HG03060 (cell line): Measurements from ENCODE around the gene SUPT4H1.
"Not testable (repeated sequence)": the region's sequence is repeated elsewhere in the genome, so short reads cannot be mapped to it uniquely, and the experiment has no call there.

ENCODE experiments used
- ATAC-seq: cut with Tn5 transposase; IDR thresholded peaks from one replicate; pipeline ENCODE4 v1.9.1; 2021; ENCODE audit warnings: low read depth, moderate number of reproducible peaks; ENCODE audit not compliant: unreplicated experiment

The SUPT4H1 gene

DNA sequence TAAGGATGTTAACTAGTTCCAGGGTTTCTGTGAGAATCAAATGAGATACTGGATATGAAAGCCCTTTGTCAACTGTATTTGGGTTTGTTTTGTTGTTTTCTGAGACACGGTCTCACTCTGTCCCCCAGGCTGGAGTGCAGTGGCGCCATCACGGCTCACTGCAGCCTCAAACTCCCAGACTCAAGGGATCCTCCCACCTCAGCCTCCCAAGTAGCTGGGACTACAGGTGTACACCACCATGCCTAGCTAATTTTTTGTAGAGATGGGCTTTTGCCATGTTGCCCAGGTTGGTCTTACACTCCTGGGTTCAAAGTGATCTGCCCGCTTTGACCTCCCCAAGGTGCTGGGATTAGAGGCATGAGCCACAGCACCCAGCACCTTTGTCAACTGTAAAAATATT lies 8.9 kb downstream of the SUPT4H1 start:
- ATAC-seq, result no peak

DNA sequence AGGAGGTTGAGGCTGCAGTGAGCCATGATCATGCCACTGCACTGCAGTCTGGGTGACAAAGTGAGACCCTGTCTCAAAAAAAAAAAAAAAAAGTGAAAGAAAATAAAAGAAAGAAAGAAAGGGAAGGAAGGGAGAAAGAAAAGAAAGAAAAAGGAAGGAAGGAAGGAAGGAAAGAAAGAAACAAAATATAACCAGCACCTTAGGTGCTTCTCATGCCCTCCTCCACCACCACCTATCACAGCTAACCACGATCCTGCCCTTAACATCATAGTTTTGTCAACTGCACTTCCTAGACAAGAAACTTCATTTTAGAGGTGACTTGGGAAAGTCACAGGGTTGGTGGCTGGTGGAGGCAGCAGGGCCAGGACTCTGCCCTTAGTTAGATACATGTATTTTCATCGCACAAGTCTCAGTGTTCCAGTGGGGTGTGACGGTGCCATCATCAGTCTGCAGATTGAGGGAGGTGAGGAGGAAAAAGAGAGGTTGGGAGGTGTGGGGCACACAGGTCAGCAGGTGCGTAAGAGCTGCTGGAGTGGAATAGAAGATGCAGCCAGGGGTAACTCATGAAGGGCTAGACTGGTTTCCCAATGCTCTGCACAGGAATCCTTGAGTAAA lies 10.0 kb downstream of the SUPT4H1 start:
- ATAC-seq, result no peak

DNA sequence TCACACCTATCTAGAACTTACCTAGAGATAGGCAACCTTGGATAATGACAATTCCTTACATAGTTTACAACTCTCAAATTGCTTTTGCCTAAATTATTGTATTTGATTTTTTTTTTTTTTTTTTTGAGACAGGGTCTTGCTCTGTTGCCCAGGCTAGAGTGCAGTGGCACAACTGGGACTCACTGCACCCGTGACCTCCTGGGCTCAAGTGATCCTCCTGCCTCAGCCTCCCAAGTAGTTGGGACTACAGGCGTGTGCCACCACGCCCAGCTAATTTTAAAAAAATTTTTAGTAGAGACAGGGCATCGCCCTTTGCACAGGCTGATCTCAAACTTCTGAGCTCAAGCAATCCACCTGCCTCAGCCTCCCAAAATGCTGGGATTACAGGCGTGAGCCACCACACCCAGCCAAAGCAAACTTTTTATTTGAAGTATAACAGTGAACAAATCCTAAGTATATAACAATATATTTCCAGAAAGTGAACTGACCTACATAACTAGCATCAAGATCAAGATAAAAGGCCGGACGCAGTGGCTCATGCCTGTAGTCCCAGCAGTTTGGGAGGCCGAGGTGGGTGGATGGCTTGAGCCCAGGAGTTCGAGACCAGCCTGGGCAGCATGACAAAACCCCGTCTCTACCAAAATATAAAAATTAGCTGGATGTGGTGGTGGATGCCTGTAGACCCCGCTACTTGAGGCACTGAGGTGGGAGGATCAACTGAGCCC lies 10.7 kb downstream of the SUPT4H1 start:
- ATAC-seq, result not testable (repeated sequence)

DNA sequence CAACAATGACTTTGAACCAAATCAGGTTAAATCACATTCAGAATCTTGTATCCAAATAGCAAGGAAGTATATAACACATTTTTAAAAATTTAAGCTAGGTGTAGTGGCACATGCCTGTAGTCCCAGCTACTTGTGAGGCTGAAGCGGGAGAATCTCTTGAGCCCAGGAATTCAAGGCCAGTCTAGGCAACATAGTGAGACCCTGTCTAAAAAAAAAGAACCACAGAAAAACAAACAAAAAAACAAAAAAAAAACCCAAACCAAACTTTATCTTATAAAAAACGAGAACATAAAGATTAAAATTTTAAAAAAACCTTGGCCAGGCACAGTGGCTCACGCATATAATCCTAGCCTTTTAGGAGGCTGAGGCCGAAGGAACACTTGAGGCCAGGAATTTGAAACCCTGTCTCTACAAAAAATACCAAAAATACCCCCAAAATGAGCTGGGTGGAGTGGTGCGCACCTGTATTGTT lies 11.6 kb downstream of the SUPT4H1 start:
- ATAC-seq, result no peak

- no peak for ATAC-seq
Observed at GRCh38 chr17:58339755-58340404, 12.1 kb downstream of the SUPT4H1 start.

- ATAC-seq, result no peak
Observed at GRCh38 chr17:58338841-58339754, 12.9 kb downstream of the SUPT4H1 start.

GRCh38 chr17:58338454-58338840 lies 13.6 kb downstream of the SUPT4H1 start:
- ATAC-seq, result no peak

- ATAC-seq, result peak; percentile 46
Observed at GRCh38 chr17:58337600-58338453, 14.2 kb downstream of the SUPT4H1 start.

GRCh38 chr17:58337210-58337599 lies 14.8 kb downstream of the SUPT4H1 start:
- ATAC-seq, result no peak

GRCh38 chr17:58336456-58337209 lies 15.4 kb downstream of the SUPT4H1 start:
- ATAC-seq, result no peak

- no peak for ATAC-seq
Observed at GRCh38 chr17:58335779-58336455, 16.1 kb downstream of the SUPT4H1 start.

- ATAC-seq, result no peak
Observed at GRCh38 chr17:58335061-58335731, 16.8 kb downstream of the SUPT4H1 start.

DNA sequence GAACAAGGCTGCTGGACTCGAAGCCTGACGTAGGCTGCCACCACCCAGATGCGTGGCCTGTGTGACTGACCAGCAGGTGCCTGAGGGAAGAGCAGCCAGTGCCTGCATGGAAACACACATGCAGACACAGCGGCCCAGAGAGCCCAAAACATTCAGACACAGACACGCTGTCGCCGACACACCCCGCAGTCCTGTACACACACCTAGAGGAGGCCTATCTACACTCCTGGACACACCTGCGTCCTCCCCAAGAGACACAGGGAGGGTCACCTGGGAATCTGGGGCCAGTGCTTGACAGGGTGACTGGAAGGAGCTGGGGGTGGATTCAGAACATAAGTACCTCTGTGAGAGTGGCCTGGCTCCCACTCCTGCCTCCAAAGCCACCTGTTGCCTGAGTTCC lies 17.3 kb downstream of the SUPT4H1 start:
- no peak for ATAC-seq

DNA sequence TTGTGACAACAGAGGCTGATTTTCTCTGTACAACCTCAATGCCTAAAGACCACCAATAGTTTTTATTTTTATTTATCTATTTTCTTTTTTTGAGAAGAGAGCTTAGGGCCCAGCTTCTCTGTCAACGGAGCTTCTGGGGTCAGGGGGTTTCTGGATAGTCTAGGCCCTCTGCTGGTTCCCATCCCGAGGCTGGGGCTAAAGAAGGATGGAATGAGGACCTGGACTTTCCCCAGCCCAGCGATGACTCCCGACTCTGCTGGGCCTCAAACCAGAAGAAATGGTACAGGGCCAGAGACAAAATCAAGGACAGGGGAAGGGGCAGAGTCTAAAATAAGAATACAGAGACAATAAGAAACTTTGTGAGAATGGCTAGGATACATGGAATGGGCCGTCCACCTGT lies 17.7 kb downstream of the SUPT4H1 start:
- no peak for ATAC-seq

GRCh38 chr17:58333736-58334207 lies 18.2 kb downstream of the SUPT4H1 start:
- ATAC-seq, result no peak

DNA sequence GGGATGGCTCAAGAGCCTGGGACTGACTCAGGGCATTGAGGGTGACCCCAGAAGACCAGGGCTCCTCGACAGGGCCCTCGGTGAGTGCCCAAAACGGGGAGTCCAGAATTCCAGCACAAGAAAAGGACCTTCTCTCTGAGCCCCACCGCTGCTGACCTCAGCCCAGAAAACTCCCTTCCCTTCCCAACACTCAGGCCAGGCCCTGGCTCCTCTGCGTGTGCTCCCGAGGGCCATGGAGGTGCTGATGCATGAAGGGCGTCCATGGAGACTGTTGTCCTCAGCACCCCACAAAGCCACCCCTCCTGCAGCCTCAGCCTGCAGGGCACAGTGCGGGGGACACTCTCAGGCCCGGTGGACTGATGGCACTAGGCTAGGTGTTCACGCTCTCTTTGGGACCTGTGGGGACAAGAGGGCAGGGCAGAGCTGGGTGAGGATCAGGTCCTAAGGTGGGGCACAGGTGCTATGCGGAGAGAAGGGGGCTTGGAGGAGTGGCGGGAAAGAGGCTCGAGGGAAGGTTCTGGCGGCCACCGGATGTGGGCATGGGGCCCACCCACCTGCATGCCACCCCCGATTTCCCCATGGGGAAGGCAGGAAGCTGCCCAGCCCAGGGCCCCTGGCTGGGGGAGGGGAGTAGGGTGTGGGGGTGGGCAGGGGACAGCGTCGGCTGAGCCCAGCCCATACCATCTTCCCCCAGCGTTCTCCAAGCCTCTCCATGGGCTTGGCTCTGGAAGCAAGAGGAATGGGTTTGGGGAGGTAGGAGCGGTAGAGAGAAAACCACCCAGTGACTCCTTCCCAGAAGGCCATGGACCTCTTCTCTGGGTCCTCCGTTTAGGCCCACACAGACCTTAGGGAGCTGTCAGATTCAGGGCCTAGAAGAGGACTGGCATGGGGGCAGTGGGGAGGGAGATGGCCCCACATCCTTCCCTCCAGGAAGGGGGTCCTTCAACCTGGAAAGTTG lies 18.9 kb downstream of the SUPT4H1 start:
- ATAC-seq, result no peak
